H1 (cell line): ENCODE measurements around the gene SLC51B. TPM values are rescaled to one million over a fixed set of nuclear protein-coding genes. Genes with fewer than 3 reads are reported as not detected.

Experiments
- GABPA ChIP-seq: IDR thresholded peaks from 2 replicates; pipeline ENCODE4 v1.6.1; 2011; ENCODE audit warnings: mild to moderate bottlenecking, low read length, moderate library complexity, borderline replicate concordance; ENCODE audit not compliant: insufficient read depth
- polyA plus RNA-seq, 7 experiments: library from polyadenylated mRNA; depleted of rRNA in 3 of 7; stranded (reverse) in 5 of 7; unstranded in 2 of 7; fragments of >200 nt in 5 of 7; fragments of 200-250 nt in 2 of 7; gene quantifications; 1 replicate in 5 of 7; 2 replicates in 1 of 7; 4 replicates in 1 of 7; pipeline versions ENCODE4 v1.2.1 to v1.2.3, GENCODE V29; 2011 to 2013; ENCODE audit warnings: missing spikeins in 2 of 7, mixed read lengths in 2 of 7
- total RNA-seq: library from RNA; stranded (reverse); fragmentation: NEBNext Ultra II Directional; extraction: Animal tissue kit (Norgen Biotek cat#: 25700); gene quantifications from 2 replicates; pipeline ENCODE4 v1.2.1, GENCODE V29; 2021

The SLC51B gene
- total and polyA plus RNA-seq, 2 of the 8 experiments (the other 6 are each of a cell fraction or from before 2014, with no cell fraction given), result not detected

GRCh38 chr15:65101411-65101890, 56.3 kb downstream of the SLC51B start (continued):
- peak; percentile 73; the same call in 1 of the 2 replicates for TF ChIP-seq GABPA
- TF ChIP-seq, all 59 proteins: peak for 4
